ENCODE results near the gene RLN1. TPM values are rescaled to one million over a fixed set of nuclear protein-coding genes. Genes with fewer than 3 reads are reported as not detected.

The RLN1 gene
- total RNA-seq, 1 donor from 2014 or later, result not detected

DNA sequence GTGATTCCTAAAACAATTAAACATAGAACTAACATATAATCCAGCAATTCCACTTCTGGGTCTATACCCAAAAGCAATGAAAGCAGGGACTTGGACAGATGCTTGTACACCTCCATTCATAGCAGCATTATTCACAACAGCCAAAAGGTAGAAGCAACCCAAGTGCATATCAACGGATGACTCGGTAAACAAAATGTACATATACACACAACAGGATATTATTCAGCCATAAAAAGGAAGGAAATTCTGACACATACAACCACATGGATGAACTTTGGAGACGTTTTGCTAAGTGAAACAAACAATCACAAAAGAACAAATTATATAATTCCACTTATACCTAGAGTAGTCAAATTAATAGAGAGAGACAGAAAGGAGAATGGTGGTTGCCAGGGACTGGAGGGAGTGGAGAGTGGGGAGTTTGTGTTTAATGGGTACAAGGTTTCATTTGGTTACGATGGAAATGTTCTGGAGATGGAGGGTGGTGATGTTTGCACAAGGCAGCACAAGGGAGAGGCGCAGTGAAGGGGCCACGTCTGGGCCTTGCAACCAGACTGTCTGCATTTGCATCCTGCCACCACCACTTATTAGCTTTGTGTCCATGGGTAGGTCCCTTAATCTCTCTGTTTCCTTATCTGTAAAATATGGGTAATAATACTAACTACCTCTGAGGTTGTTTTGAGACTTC is 36.3 kb upstream of the RLN1 start:
- ATAC-seq (no peak), DNase-seq (no peak)
- no peak overlapping the region for H3K27ac ChIP-seq
- H3K36me3 ChIP-seq, result no peaks in the 10 kb centered on the region
- H3K9me3 ChIP-seq, result no peaks in the 10 kb centered on the region
- H3K4me1 ChIP-seq, result no peaks in the 10 kb centered on the region
- H3K27me3 ChIP-seq, result no peaks in the 10 kb centered on the region
- TF ChIP-seq, protein P1, sequence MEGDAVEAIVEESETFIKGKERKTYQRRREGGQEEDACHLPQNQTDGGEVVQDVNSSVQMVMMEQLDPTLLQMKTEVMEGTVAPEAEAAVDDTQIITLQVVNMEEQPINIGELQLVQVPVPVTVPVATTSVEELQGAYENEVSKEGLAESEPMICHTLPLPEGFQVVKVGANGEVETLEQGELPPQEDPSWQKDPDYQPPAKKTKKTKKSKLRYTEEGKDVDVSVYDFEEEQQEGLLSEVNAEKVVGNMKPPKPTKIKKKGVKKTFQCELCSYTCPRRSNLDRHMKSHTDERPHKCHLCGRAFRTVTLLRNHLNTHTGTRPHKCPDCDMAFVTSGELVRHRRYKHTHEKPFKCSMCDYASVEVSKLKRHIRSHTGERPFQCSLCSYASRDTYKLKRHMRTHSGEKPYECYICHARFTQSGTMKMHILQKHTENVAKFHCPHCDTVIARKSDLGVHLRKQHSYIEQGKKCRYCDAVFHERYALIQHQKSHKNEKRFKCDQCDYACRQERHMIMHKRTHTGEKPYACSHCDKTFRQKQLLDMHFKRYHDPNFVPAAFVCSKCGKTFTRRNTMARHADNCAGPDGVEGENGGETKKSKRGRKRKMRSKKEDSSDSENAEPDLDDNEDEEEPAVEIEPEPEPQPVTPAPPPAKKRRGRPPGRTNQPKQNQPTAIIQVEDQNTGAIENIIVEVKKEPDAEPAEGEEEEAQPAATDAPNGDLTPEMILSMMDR (IDR thresholded peaks at IDR 0.05), result no peak
- H3K4me3 ChIP-seq, result no peak overlapping the region
- intact Hi-C loops (cut with DNase I), result no loop called here

- ATAC-seq (no peak), DNase-seq (no peak)
- Histone ChIP-seq H3K4me3 (no peak overlapping the region), H3K27ac (no peak overlapping the region), H3K27me3 (no peaks in the 10 kb centered on the region), H3K4me1 (no peaks in the 10 kb centered on the region), H3K9me3 (no peaks in the 10 kb centered on the region), H3K36me3 (no peaks in the 10 kb centered on the region)
- intact Hi-C loops (cut with DNase I), result no loop called here
- TF ChIP-seq, protein P1 (IDR thresholded peaks at IDR 0.05), result no peak
Measured at GRCh38 chr9:5375091-5375490, 35.4 kb upstream of the RLN1 start.

- Histone ChIP-seq H3K36me3 (no peaks in the 10 kb centered on the region), H3K27me3 (no peaks in the 10 kb centered on the region), H3K4me1 (no peaks in the 10 kb centered on the region), H3K27ac (no peak overlapping the region), H3K9me3 (no peaks in the 10 kb centered on the region), H3K4me3 (no peak overlapping the region)
- TF ChIP-seq, protein P1 (IDR thresholded peaks at IDR 0.05), result no peak
- ATAC-seq (no peak), DNase-seq (no peak)
- intact Hi-C loops (cut with DNase I), result no loop called here
Measured at GRCh38 chr9:5364294-5365024, 24.8 kb upstream of the RLN1 start.

DNA sequence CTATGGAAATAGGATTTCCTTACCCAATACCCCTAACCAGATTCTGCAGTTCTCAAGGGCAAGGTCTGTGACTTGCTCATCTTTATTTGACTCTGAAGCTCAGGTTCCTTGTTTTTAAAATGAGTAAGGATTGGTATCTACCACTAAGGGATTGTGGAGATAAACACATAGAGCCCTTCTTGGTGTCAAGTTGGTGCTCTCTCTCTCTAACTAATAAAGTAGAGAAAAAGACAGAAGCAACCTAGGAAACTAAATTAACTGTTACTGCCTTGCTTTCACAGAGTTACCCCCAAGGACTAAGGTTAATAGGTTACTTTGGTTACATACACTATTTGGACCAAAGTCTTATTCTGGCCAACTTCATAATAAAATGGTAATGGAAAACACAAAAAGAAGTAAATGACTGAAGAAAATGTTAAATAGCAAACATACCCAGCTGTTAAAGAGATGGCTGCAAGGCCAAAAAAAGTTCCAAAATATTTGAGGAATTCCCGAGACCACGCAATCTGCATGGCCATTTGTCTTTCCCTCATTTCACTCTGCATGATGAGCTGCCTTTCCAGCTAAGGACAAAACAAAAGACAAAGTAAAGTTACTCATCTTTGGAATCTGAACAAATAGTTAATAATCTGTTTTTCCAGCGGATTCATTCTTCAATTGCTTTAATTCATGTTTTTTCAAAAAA is 21.8 kb upstream of the RLN1 start:
- Histone ChIP-seq H3K4me3 (no peak overlapping the region), H3K4me1 (no peaks in the 10 kb centered on the region), H3K27ac (no peak overlapping the region), H3K36me3 (no peaks in the 10 kb centered on the region), H3K9me3 (no peaks in the 10 kb centered on the region), H3K27me3 (no peaks in the 10 kb centered on the region)
- TF ChIP-seq, protein P1 (IDR thresholded peaks at IDR 0.05), result no peak
- intact Hi-C loops (cut with DNase I), result no loop called here
- no peak for DNase-seq
- ATAC-seq, result no peak

DNA sequence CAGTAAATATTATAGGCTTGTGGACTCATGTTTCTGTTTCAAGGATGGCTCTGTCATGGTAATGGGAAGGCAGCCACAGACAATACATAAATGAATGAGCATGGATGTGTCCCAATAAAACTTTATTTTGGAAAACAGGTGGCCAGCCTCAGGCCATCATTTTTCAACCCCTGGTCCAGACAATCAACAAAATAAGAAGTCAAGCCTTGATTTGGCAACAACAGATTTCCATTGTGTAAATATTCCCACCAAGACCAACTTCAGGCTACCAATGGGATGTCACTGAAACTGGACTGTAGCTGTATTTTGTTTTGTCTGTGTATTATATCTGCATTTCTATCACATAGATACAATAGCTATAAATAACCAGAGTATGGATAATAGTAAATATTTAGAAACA is 20.7 kb upstream of the RLN1 start:
- ATAC-seq, result no peak

More for the DNA sequence above, 20.7 kb upstream of the RLN1 start:
- intact Hi-C loops (cut with DNase I), result no loop called here
- Histone ChIP-seq H3K27ac (no peak overlapping the region), H3K9me3 (no peaks in the 10 kb centered on the region), H3K27me3 (no peaks in the 10 kb centered on the region), H3K4me1 (no peaks in the 10 kb centered on the region), H3K36me3 (no peaks in the 10 kb centered on the region), H3K4me3 (no peak overlapping the region)
- TF ChIP-seq, protein P1 (IDR thresholded peaks at IDR 0.05), result no peak
- no peak for DNase-seq
